ENCODE data around the gene FAM216B. TPM values are rescaled to one million over a fixed set of nuclear protein-coding genes. Genes with fewer than 3 reads are reported as not detected.

FAM216B gene
- total and polyA plus RNA-seq, 10 of the 15 experiments (the other 5 are each of a cell fraction or from before 2014, with no cell fraction given): not detected

DNA sequence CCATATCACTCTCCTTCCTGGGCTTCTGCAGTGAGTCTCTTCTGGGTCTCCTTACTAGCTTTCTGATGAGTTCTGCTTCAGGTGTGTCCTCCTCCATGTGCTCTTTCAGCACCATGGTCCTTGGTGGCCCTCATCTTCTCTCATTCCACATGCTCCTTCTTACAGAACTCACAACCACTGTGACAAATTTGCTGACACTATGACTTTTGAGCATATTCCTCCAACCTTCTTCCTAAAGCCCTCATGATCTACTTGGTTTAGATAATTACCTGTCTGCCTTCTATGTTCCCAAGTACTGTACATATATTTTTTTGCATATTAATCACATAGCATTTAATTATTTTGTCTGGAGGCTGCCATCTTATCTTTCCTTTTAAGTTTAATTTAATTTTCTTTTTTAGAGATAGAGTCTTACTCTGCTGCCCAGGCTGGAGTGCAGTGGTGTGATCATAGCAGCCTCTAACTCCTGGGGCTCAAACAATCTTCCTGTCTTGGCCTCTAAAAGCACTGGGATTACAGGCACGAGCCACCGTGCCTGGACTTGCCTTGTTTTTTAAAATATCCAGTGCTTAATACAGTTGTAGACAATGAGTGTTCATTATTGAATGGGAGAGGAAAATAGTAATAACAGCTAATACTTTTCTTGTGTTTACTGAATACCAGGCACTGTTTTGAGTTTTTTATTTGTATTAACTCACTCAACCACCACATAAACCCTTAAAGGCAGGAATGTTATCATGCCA, 23.5 kb upstream of the FAM216B start:
- POLR2A ChIA-PET: no interaction called here
- Histone ChIP-seq H3K79me2 (ENCODE audit: control insufficient read depth, insufficient read depth, low read length) (no peaks in the 10 kb centered on the region), H3K27me3 (replicated peaks in 1 of 2; ENCODE audit: control insufficient read depth in 2 of 2, insufficient read depth in 2 of 2, low read length in 1 of 2) (no peaks in the 10 kb centered on the region), H4K20me1 (ENCODE audit: control insufficient read depth, insufficient read depth) (no peaks in the 10 kb centered on the region), H2AFZ (ENCODE audit: control insufficient read depth, low read depth, low read length) (no peak overlapping the region), H3K4me1 (ENCODE audit: control insufficient read depth, insufficient read depth, low read length) (no peaks in the 10 kb centered on the region), H3K27ac (ENCODE audit: control insufficient read depth, insufficient read depth) (no peak overlapping the region), H3K9me3 (replicated peaks; ENCODE audit: control insufficient read depth, insufficient read depth, low read length) (no peaks in the 10 kb centered on the region; the same call in 2 of the 3 replicates), H3K9ac (ENCODE audit: control insufficient read depth, insufficient read depth, low read length) (no peak overlapping the region), H3K4me2 (ENCODE audit: control insufficient read depth, insufficient read depth) (no peak overlapping the region), H3K4me3 (no peak overlapping the region), H3K36me3 (ENCODE audit: control insufficient read depth in 2 of 2, insufficient read depth in 2 of 2, low read length in 1 of 2) (no peaks in the 10 kb centered on the region)
- 32% methylated on average over 2 of the region's 2 CpGs for WGBS (ENCODE audit: insufficient coverage, insufficient replicate concordance, low lambda C conversion rate, missing lambda C conversion rate)
- BruUV-seq (replicated peaks): no TSS peak
- intact Hi-C loops (cut with micrococcal nuclease; ENCODE audit: unreplicated experiment): no loop called here
- RAD21 ChIA-PET (ENCODE audit: unreplicated experiment): no interaction called here
- DNase-seq (ENCODE audit: low read depth, low spot score) (no peak), ATAC-seq (no peak), FAIRE-seq (no peak)
- CTCF ChIA-PET: no interaction called here
- SMC1A ChIA-PET (ENCODE audit: uncharacterized antibody, unreplicated experiment): no interaction called here
- in situ Hi-C loops (cut with MboI): no loop called here
- TF ChIP-seq SPI1 (IDR thresholded peaks at IDR 0.05; ENCODE audit: borderline replicate concordance, insufficient read depth, low read depth, low read length) (no peak), RFX5 (IDR thresholded peaks at IDR 0.05; ENCODE audit: low read depth, low read length) (no peak), NFXL1 (IDR thresholded peaks at IDR 0.05; ENCODE audit: borderline replicate concordance) (no peak), NFYA (IDR thresholded peaks at IDR 0.05; ENCODE audit: borderline replicate concordance, low read depth, low read length) (no peak), ESRRA (IDR thresholded peaks at IDR 0.05; ENCODE audit: low read length) (no peak)
- TF ChIP-seq, protein P1, sequence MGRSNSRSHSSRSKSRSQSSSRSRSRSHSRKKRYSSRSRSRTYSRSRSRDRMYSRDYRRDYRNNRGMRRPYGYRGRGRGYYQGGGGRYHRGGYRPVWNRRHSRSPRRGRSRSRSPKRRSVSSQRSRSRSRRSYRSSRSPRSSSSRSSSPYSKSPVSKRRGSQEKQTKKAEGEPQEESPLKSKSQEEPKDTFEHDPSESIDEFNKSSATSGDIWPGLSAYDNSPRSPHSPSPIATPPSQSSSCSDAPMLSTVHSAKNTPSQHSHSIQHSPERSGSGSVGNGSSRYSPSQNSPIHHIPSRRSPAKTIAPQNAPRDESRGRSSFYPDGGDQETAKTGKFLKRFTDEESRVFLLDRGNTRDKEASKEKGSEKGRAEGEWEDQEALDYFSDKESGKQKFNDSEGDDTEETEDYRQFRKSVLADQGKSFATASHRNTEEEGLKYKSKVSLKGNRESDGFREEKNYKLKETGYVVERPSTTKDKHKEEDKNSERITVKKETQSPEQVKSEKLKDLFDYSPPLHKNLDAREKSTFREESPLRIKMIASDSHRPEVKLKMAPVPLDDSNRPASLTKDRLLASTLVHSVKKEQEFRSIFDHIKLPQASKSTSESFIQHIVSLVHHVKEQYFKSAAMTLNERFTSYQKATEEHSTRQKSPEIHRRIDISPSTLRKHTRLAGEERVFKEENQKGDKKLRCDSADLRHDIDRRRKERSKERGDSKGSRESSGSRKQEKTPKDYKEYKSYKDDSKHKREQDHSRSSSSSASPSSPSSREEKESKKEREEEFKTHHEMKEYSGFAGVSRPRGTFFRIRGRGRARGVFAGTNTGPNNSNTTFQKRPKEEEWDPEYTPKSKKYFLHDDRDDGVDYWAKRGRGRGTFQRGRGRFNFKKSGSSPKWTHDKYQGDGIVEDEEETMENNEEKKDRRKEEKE (IDR thresholded peaks at IDR 0.05): no peak
- TF ChIP-seq, protein P2, sequence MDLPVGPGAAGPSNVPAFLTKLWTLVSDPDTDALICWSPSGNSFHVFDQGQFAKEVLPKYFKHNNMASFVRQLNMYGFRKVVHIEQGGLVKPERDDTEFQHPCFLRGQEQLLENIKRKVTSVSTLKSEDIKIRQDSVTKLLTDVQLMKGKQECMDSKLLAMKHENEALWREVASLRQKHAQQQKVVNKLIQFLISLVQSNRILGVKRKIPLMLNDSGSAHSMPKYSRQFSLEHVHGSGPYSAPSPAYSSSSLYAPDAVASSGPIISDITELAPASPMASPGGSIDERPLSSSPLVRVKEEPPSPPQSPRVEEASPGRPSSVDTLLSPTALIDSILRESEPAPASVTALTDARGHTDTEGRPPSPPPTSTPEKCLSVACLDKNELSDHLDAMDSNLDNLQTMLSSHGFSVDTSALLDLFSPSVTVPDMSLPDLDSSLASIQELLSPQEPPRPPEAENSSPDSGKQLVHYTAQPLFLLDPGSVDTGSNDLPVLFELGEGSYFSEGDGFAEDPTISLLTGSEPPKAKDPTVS (IDR thresholded peaks at IDR 0.05; ENCODE audit: low read depth, low read length): no peak
- TF ChIP-seq, protein P3, sequence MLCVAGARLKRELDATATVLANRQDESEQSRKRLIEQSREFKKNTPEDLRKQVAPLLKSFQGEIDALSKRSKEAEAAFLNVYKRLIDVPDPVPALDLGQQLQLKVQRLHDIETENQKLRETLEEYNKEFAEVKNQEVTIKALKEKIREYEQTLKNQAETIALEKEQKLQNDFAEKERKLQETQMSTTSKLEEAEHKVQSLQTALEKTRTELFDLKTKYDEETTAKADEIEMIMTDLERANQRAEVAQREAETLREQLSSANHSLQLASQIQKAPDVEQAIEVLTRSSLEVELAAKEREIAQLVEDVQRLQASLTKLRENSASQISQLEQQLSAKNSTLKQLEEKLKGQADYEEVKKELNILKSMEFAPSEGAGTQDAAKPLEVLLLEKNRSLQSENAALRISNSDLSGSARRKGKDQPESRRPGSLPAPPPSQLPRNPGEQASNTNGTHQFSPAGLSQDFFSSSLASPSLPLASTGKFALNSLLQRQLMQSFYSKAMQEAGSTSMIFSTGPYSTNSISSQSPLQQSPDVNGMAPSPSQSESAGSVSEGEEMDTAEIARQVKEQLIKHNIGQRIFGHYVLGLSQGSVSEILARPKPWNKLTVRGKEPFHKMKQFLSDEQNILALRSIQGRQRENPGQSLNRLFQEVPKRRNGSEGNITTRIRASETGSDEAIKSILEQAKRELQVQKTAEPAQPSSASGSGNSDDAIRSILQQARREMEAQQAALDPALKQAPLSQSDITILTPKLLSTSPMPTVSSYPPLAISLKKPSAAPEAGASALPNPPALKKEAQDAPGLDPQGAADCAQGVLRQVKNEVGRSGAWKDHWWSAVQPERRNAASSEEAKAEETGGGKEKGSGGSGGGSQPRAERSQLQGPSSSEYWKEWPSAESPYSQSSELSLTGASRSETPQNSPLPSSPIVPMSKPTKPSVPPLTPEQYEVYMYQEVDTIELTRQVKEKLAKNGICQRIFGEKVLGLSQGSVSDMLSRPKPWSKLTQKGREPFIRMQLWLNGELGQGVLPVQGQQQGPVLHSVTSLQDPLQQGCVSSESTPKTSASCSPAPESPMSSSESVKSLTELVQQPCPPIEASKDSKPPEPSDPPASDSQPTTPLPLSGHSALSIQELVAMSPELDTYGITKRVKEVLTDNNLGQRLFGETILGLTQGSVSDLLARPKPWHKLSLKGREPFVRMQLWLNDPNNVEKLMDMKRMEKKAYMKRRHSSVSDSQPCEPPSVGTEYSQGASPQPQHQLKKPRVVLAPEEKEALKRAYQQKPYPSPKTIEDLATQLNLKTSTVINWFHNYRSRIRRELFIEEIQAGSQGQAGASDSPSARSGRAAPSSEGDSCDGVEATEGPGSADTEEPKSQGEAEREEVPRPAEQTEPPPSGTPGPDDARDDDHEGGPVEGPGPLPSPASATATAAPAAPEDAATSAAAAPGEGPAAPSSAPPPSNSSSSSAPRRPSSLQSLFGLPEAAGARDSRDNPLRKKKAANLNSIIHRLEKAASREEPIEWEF (IDR thresholded peaks at IDR 0.05; ENCODE audit: insufficient replicate concordance, low read depth, low read length): no peak
- TF ChIP-seq, protein P4, sequence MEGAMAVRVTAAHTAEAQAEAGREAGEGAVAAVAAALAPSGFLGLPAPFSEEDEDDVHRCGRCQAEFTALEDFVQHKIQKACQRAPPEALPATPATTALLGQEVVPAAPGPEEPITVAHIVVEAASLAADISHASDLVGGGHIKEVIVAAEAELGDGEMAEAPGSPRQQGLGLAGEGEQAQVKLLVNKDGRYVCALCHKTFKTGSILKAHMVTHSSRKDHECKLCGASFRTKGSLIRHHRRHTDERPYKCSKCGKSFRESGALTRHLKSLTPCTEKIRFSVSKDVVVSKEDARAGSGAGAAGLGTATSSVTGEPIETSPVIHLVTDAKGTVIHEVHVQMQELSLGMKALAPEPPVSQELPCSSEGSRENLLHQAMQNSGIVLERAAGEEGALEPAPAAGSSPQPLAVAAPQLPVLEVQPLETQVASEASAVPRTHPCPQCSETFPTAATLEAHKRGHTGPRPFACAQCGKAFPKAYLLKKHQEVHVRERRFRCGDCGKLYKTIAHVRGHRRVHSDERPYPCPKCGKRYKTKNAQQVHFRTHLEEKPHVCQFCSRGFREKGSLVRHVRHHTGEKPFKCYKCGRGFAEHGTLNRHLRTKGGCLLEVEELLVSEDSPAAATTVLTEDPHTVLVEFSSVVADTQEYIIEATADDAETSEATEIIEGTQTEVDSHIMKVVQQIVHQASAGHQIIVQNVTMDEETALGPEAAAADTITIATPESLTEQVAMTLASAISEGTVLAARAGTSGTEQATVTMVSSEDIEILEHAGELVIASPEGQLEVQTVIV (IDR thresholded peaks at IDR 0.05; ENCODE audit: borderline replicate concordance, partially characterized antibody): no peak

Data from GM12878 (cell line).